ENCODE measurements around the gene CDK5RAP2. TPM values are rescaled to one million over a fixed set of nuclear protein-coding genes. Genes with fewer than 3 reads are reported as not detected.
"Not testable (repeated sequence)": the region's sequence is repeated elsewhere in the genome, so short reads cannot be mapped to it uniquely, and the experiment has no call there.

The CDK5RAP2 gene
- total and polyA plus RNA-seq, 2 donors = 27.5 to 31.9 TPM

- Histone ChIP-seq H3K4me1 (ENCODE audit: insufficient read depth) (no peaks in the 10 kb centered on the region), H3K36me3 (ENCODE audit: insufficient read depth) (peaks cover 4% of the 10 kb centered on the region), H3K27ac (ENCODE audit: low read depth) (no peak overlapping the region), H3K4me3 (ENCODE audit: low read depth, low read length) (no peak overlapping the region)
- DNase-seq (ENCODE audit: extremely low spot score) = no peak
- 95% methylated on average over 6 of the region's 6 CpGs for WGBS
Measured at GRCh38 chr9:120478208-120478607, 101.8 kb downstream of the CDK5RAP2 start.

- DNase-seq (ENCODE audit: extremely low spot score) = no peak
- Histone ChIP-seq H3K4me3 (ENCODE audit: low read depth, low read length) (no peak overlapping the region), H3K36me3 (ENCODE audit: insufficient read depth) (peaks cover 4% of the 10 kb centered on the region), H3K27ac (ENCODE audit: low read depth) (no peak overlapping the region), H3K4me1 (ENCODE audit: insufficient read depth) (no peaks in the 10 kb centered on the region)
- 15% methylated on average over 3 of the region's 3 CpGs for WGBS
Measured at GRCh38 chr9:120477534-120478001, 102.4 kb downstream of the CDK5RAP2 start.

- Histone ChIP-seq H3K27ac (ENCODE audit: low read depth) (no peak overlapping the region), H3K4me1 (ENCODE audit: insufficient read depth) (no peaks in the 10 kb centered on the region), H3K36me3 (ENCODE audit: insufficient read depth) (peaks cover 4% of the 10 kb centered on the region), H3K4me3 (ENCODE audit: low read depth, low read length) (no peak overlapping the region)
- 87% methylated on average over 7 of the region's 7 CpGs for WGBS
- no peak for DNase-seq (ENCODE audit: extremely low spot score)
Measured at GRCh38 chr9:120475341-120475740, 104.6 kb downstream of the CDK5RAP2 start.

- 53% methylated on average over 3 of the region's 3 CpGs for WGBS
- Histone ChIP-seq H3K36me3 (ENCODE audit: insufficient read depth) (peaks cover 4% of the 10 kb centered on the region), H3K4me3 (ENCODE audit: low read depth, low read length) (no peak overlapping the region), H3K27ac (ENCODE audit: low read depth) (no peak overlapping the region), H3K4me1 (ENCODE audit: insufficient read depth) (no peaks in the 10 kb centered on the region)
- no peak for DNase-seq (ENCODE audit: extremely low spot score)
Measured at GRCh38 chr9:120474591-120475243, 105.2 kb downstream of the CDK5RAP2 start.

GRCh38 chr9:120473608-120474007 is 106.4 kb downstream of the CDK5RAP2 start:
- Histone ChIP-seq H3K4me1 (ENCODE audit: insufficient read depth) (no peaks in the 10 kb centered on the region), H3K4me3 (ENCODE audit: low read depth, low read length) (no peak overlapping the region), H3K27ac (ENCODE audit: low read depth) (no peak overlapping the region), H3K36me3 (ENCODE audit: insufficient read depth) (peaks cover 5% of the 10 kb centered on the region)
- WGBS = 90% methylated on average over 3 of the region's 3 CpGs
- no peak for DNase-seq (ENCODE audit: extremely low spot score)

GRCh38 chr9:120465685-120466407 is 114.1 kb downstream of the CDK5RAP2 start:
- WGBS = 79% methylated on average over 3 of the region's 3 CpGs
- no peak overlapping the region for H3K4me3 ChIP-seq (ENCODE audit: low read depth, low read length)
- peaks cover 1% of the 10 kb centered on the region for H3K36me3 ChIP-seq (ENCODE audit: insufficient read depth)
- H3K4me1 ChIP-seq (ENCODE audit: insufficient read depth) = no peaks in the 10 kb centered on the region
- no peak overlapping the region for H3K27ac ChIP-seq (ENCODE audit: low read depth)
- DNase-seq (ENCODE audit: extremely low spot score) = no peak

- Histone ChIP-seq H3K4me3 (ENCODE audit: low read depth, low read length) (no peak overlapping the region), H3K27ac (ENCODE audit: low read depth) (no peak overlapping the region), H3K4me1 (ENCODE audit: insufficient read depth) (no peaks in the 10 kb centered on the region), H3K36me3 (ENCODE audit: insufficient read depth) (peaks cover 1% of the 10 kb centered on the region)
- 88% methylated on average over 4 of the region's 4 CpGs for WGBS
- no peak for DNase-seq (ENCODE audit: extremely low spot score)
Measured at GRCh38 chr9:120464887-120465421, 115.0 kb downstream of the CDK5RAP2 start.

- H3K4me1 ChIP-seq (ENCODE audit: insufficient read depth) = no peaks in the 10 kb centered on the region
- H3K27ac ChIP-seq (ENCODE audit: low read depth) = no peak overlapping the region
- no peaks in the 10 kb centered on the region for H3K36me3 ChIP-seq (ENCODE audit: insufficient read depth)
- DNase-seq (ENCODE audit: extremely low spot score) = no peak
- no peak overlapping the region for H3K4me3 ChIP-seq (ENCODE audit: low read depth, low read length)
- 58% methylated on average over 6 of the region's 6 CpGs for WGBS
Measured at GRCh38 chr9:120464176-120464886, 115.6 kb downstream of the CDK5RAP2 start.

GRCh38 chr9:120463765-120464164 is 116.2 kb downstream of the CDK5RAP2 start:
- 78% methylated on average over 4 of the region's 4 CpGs for WGBS
- no peak overlapping the region for H3K27ac ChIP-seq (ENCODE audit: low read depth)
- no peaks in the 10 kb centered on the region for H3K36me3 ChIP-seq (ENCODE audit: insufficient read depth)
- DNase-seq (ENCODE audit: extremely low spot score) = no peak
- no peaks in the 10 kb centered on the region for H3K4me1 ChIP-seq (ENCODE audit: insufficient read depth)
- no peak overlapping the region for H3K4me3 ChIP-seq (ENCODE audit: low read depth, low read length)

GRCh38 chr9:120461677-120462076 is 118.3 kb downstream of the CDK5RAP2 start:
- WGBS = 98% methylated on average over 9 of the region's 9 CpGs

GRCh38 chr9:120456218-120456617 is 123.7 kb downstream of the CDK5RAP2 start:
- no peak overlapping the region for H3K27ac ChIP-seq (ENCODE audit: low read depth)
- no peak for DNase-seq (ENCODE audit: extremely low spot score)
- no peak overlapping the region for H3K4me3 ChIP-seq (ENCODE audit: low read depth, low read length)
- 99% methylated on average over 3 of the region's 3 CpGs for WGBS
- no peaks in the 10 kb centered on the region for H3K4me1 ChIP-seq (ENCODE audit: insufficient read depth)
- H3K36me3 ChIP-seq (ENCODE audit: insufficient read depth) = peaks cover 4% of the 10 kb centered on the region

More at GRCh38 chr9:120461677-120462076, 118.3 kb downstream of the CDK5RAP2 start:
- not testable (repeated sequence) for H3K4me1 ChIP-seq (ENCODE audit: insufficient read depth); H3K27ac ChIP-seq (ENCODE audit: low read depth); H3K4me3 ChIP-seq (ENCODE audit: low read depth, low read length); H3K36me3 ChIP-seq (ENCODE audit: insufficient read depth); DNase-seq (ENCODE audit: extremely low spot score)

GRCh38 chr9:120454467-120454866 is 125.5 kb downstream of the CDK5RAP2 start:
- Histone ChIP-seq H3K27ac (ENCODE audit: low read depth) (no peak overlapping the region), H3K36me3 (ENCODE audit: insufficient read depth) (peaks cover 4% of the 10 kb centered on the region)
- 57% methylated on average over 3 of the region's 3 CpGs for WGBS

GRCh38 chr9:120453792-120454191 is 126.2 kb downstream of the CDK5RAP2 start:
- 96% methylated on average over 4 of the region's 4 CpGs for WGBS
- Histone ChIP-seq H3K27ac (ENCODE audit: low read depth) (no peak overlapping the region), H3K4me1 (ENCODE audit: insufficient read depth) (no peaks in the 10 kb centered on the region), H3K4me3 (ENCODE audit: low read depth, low read length) (no peak overlapping the region), H3K36me3 (ENCODE audit: insufficient read depth) (peaks cover 4% of the 10 kb centered on the region)
- DNase-seq (ENCODE audit: extremely low spot score) = no peak

More at GRCh38 chr9:120454467-120454866, 125.5 kb downstream of the CDK5RAP2 start:
- H3K4me3 ChIP-seq (ENCODE audit: low read depth, low read length) = no peak overlapping the region
- no peak for DNase-seq (ENCODE audit: extremely low spot score)
- no peaks in the 10 kb centered on the region for H3K4me1 ChIP-seq (ENCODE audit: insufficient read depth)

Data from urinary bladder (tissue), 4 donors.